Prostate gland (tissue), 2 donors: ENCODE results near the gene HOXB6. TPM values are rescaled to one million over a fixed set of nuclear protein-coding genes. Genes with fewer than 3 reads are reported as not detected.

Experiments
- DNase-seq: peaks from one replicate; pipeline ENCODE4 v3.0.0-alpha.2; 2019; ENCODE audit warnings: low spot score
- H3K27ac ChIP-seq, 2 donors: fragments of 200-600 bp; sonication (generic); 2 replicates each; pipeline ENCODE4 v1.5.1; 2017 to 2019
- H3K27me3 ChIP-seq: fragments of 200-600 bp; sonication (generic); replicated peaks from 2 replicates; pipeline ENCODE4 v1.5.1; 2019; ENCODE audit not compliant: insufficient read depth
- H3K36me3 ChIP-seq, 2 donors: fragments of 200-600 bp; sonication (generic); 1 replicate in 1 of 2; 2 replicates in 1 of 2; pipeline versions ENCODE4 v1.5.1 to v1.8.1; 2017 to 2019
- H3K4me1 ChIP-seq: fragments of 200-600 bp; sonication (generic); replicated peaks from 2 replicates; pipeline ENCODE4 v1.5.1; 2019
- H3K4me3 ChIP-seq, 2 donors: fragments of 200-600 bp; sonication (generic); 2 replicates each; pipeline ENCODE4 v1.5.1; 2017 to 2019
- H3K9me3 ChIP-seq: fragments of 200-600 bp; sonication (generic); 2 replicates; pipeline ENCODE4 v1.5.1; 2017
- POLR2A ChIP-seq: fragments of 450-650 bp; IDR thresholded peaks from one replicate; pipeline ENCODE4 v1.6.1; 2016; ENCODE audit warnings: antibody characterized with exemption, mild to moderate bottlenecking
- POLR2AphosphoS5 ChIP-seq: sonication (generic); formaldehyde crosslinking; IDR thresholded peaks from one replicate; pipeline ENCODE4 v1.6.1; 2017; ENCODE audit warnings: antibody characterized with exemption
- WGBS: methylation state at CpG from one replicate; pipeline ENCODE4 v1.1.5; 2018; 5-methylcytosine and 5-hydroxymethylcytosine counted together
- intact Hi-C: fragments of 100-400 bp; cut with DNase I; formaldehyde crosslinking; loops from one replicate; pipeline ENCODE4 v1.14.2; 2022
- total RNA-seq, 2 donors: library from RNA; depleted of rRNA; stranded (reverse); fragments of >200 nt; gene quantifications; one replicate each; pipeline ENCODE4 v1.1.0, GENCODE V29; 2016
- TF ChIP-seq, protein P1 (sequence below), 4 experiments: fragments of 200-600 bp in 2 of 4; fragments of 450-650 bp in 2 of 4; sonication (generic) in 2 of 4; IDR thresholded peaks; 1 replicate in 3 of 4; 2 replicates in 1 of 4; pipeline ENCODE4 v1.5.1; 2016 to 2019; ENCODE audit warnings: antibody characterized with exemption in 4 of 4, mild to moderate bottlenecking in 2 of 4, moderate library complexity in 2 of 4

HOXB6 gene
- total RNA-seq, 2 donors from 2014 or later = 0.27 to 0.40 TPM

DNA sequence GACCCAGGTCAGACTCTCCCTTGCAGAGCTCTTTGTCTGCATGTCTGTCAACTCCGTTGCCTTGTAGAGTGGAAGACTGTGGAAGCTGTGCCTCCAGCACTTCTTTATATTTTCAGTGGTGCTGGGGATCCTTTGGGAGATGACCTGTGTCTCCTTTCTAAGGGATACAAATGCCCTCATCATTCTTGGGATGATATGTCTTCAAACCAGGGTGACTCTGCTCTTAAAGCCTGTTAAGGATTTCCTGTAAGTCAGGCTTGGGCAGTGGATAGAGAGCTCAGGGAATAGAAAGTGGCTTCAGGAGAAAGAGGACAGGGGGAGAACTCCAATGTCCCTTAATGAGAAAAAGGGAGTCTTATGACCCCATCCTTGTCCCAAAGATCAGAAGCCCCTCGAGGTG is 16.3 kb downstream of the HOXB6 start:
- H3K4me3 ChIP-seq = no peak overlapping the region
- TF ChIP-seq, protein P1, sequence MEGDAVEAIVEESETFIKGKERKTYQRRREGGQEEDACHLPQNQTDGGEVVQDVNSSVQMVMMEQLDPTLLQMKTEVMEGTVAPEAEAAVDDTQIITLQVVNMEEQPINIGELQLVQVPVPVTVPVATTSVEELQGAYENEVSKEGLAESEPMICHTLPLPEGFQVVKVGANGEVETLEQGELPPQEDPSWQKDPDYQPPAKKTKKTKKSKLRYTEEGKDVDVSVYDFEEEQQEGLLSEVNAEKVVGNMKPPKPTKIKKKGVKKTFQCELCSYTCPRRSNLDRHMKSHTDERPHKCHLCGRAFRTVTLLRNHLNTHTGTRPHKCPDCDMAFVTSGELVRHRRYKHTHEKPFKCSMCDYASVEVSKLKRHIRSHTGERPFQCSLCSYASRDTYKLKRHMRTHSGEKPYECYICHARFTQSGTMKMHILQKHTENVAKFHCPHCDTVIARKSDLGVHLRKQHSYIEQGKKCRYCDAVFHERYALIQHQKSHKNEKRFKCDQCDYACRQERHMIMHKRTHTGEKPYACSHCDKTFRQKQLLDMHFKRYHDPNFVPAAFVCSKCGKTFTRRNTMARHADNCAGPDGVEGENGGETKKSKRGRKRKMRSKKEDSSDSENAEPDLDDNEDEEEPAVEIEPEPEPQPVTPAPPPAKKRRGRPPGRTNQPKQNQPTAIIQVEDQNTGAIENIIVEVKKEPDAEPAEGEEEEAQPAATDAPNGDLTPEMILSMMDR (IDR thresholded peaks at IDR 0.05) = no peak
- no peak for TF ChIP-seq POLR2A
- TF ChIP-seq POLR2AphosphoS5 = no peak
- WGBS = 50% methylated on average over 2 of the region's 2 CpGs
- peaks cover 24% of the 10 kb centered on the region for H3K27me3 ChIP-seq
- H3K4me1 ChIP-seq = peaks cover 4% of the 10 kb centered on the region
- no peaks in the 10 kb centered on the region for H3K36me3 ChIP-seq
- intact Hi-C loops = no loop called here
- no peak overlapping the region for H3K27ac ChIP-seq
- no peak for DNase-seq
- H3K9me3 ChIP-seq = no peaks in the 10 kb centered on the region

- no peaks in the 10 kb centered on the region for H3K9me3 ChIP-seq
- H3K36me3 ChIP-seq = no peaks in the 10 kb centered on the region
- intact Hi-C loops = no loop called here
- H3K27ac ChIP-seq = no peak overlapping the region
- 48% methylated on average over 2 of the region's 2 CpGs for WGBS
- no peak overlapping the region for H3K4me3 ChIP-seq
- peaks cover 4% of the 10 kb centered on the region for H3K4me1 ChIP-seq
- no peak for TF ChIP-seq POLR2A
- TF ChIP-seq POLR2AphosphoS5 = no peak
- TF ChIP-seq, protein P1 (IDR thresholded peaks at IDR 0.05) = no peak
- H3K27me3 ChIP-seq = peaks cover 21% of the 10 kb centered on the region
- no peak for DNase-seq
Measured at GRCh38 chr17:48588074-48588415, 16.7 kb downstream of the HOXB6 start.

DNA sequence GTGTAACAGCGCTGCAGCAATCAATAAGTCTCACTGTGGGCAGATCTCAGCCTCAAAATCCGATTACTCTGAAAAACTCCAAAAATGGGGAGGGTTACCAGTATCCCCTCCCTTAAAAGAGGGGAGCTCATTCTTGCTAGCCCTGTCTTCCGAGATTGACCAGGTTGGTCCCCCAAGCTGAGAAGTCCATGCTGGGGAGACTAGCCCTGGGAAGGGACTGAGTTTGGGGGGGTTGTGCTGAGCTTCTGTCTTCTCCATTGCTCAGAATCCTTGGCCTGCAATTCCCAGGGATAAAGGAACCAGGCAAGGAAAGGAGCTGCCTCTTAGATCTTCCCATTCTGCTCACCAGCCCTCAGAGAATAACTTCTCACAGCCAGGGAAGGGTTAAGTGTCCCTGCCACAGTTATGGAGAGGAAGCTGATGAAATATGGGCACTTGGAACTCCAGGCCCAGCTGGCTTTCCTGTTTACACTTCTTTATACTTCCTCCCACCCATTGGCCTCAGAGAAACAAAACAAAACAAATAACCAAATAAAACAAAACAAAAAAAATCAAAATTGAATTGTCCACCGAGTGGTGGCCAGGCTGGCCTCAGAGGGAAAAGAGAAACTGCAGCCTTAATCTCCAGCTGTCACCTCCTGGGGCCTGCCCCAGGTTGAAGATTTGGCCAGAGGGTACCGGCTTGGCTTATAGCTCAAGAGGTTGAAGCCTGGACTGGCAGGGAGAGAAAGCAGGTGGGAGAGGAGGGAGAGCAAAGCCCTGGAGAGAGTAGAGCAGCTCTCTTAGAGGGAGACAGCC is 17.3 kb downstream of the HOXB6 start:
- intact Hi-C loops = no loop called here
- Histone ChIP-seq H3K36me3 (no peaks in the 10 kb centered on the region), H3K27ac (no peak overlapping the region), H3K27me3 (peaks cover 22% of the 10 kb centered on the region), H3K9me3 (no peaks in the 10 kb centered on the region), H3K4me3 (no peak overlapping the region), H3K4me1 (peaks cover 4% of the 10 kb centered on the region)
- no peak for TF ChIP-seq POLR2AphosphoS5
- TF ChIP-seq, protein P1 (IDR thresholded peaks at IDR 0.05) = no peak
- no peak for TF ChIP-seq POLR2A
- no peak for DNase-seq
- WGBS = 58% methylated on average over 5 of the region's 5 CpGs

DNA sequence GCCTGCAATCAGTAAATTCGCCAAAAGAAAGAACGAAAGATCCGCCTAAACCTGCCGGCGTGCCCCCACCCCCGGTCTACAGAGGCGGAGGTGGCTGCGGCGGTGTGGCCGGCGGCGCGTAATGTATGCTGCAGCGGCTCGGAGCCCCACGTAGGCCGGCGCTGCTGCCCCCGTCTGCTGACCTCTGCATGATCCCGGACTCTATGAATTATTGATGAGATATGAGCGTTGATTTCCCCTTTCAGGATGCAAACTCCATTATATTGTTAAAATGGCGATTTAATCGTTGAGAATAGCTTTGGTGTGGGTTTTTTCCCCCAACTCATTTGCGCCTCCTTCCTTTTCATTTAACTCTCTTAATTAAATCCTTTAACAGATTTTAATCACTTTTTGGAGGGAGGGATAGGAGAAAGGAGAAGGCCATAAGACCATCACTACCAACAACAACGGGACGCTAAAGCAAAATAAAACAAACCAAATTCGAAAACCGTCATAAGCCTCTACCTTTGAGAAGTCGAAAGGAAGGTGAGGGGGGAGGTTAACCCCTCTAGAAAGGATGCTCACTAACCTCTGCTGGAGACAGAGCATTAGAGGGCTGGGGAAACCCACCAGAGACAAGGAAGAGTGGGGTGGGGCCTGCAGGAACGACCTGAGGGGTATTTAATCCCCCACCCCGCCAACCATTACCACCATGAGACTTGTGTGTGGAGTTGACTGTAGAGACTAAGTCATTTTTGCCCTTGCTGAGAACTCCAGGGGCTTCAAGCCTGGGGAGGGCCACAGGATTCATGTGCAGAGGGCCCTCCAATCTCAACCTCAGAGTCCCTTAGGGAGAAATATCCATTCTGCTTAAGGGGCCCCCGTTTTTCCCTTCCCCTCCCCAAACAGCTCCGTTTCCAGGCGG is 18.2 kb downstream of the HOXB6 start:
- WGBS = 35% methylated on average over 34 of the region's 34 CpGs
- H3K36me3 ChIP-seq = no peaks in the 10 kb centered on the region
- H3K27ac ChIP-seq = no peak overlapping the region
- intact Hi-C loops = no loop called here
- DNase-seq = no peak
- H3K9me3 ChIP-seq = no peaks in the 10 kb centered on the region
- no peak overlapping the region for H3K4me3 ChIP-seq
- TF ChIP-seq POLR2AphosphoS5 (no peak), POLR2A (no peak)
- TF ChIP-seq, protein P1 (IDR thresholded peaks at IDR 0.05) = no peak
- peaks cover 4% of the 10 kb centered on the region for H3K4me1 ChIP-seq
- peaks cover 27% of the 10 kb centered on the region for H3K27me3 ChIP-seq
